Hippocampal formation (tissue), 2 donors: Measurements from ENCODE around the gene CD96.

Experiments
- DNase-seq, 2 donors: peaks; one replicate each; lab custom pipeline; 2025; lab: John Stamatoyannopoulos, UW

The CD96 gene

DNA sequence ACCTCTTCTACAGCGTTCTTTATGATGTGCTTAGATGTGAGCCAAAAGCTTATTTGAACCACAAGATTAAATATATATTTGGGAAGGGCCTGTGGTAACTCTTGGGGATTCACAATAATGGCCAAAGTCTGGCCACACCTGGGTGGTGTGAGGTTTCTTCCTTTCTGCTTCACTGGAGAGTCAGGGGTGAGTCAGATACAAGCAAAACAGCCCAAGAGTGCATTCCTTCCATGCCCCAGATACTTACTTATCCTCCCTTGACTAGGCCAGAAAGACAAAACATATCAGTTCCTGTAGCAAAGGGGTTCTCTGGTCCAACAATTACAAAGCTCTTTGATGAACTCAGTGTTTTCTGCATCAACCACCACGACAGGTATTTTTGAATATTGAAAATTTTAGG is 52.2 kb downstream of the CD96 start:
- no peak for DNase-seq

DNA sequence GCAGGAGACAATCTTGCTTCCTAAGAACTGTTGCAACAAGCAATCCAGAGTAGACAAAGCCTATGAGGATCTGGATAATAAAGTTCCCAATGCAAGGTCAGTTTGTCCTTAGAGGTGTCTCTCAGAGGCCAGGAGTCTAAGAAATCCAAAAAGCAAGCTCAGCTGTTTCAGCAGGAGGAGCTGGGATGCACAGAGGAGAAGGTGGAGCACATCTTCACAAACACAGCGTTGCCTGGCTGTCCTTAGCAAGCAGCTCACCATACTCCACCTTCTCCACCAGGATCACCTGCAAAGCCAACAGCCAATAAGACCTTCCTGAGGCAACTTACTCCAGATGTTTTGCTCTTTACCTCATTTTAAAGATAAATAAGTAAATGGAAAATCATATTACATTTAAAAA is 52.8 kb downstream of the CD96 start:
- no peak for DNase-seq

DNA sequence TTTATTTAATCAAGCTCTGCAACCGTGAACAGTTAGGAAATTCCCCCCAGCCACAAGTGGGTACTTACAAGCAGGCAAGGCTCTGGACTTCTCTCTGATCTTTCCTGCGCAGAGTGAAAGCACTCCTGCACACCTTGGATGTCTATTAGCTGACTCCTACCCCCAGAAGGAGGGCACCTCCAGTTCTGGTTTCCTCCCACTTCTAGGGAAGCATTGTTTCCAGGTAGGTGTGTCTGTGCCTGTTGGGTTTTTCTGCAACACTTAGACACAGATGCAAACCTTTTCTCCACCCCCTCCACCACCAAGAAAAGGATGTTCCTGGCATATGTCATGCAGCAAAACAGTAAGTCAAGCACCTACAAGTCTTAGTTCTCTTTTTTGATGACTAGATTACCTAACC is 53.2 kb downstream of the CD96 start, which contains the start of gene ZBED2:
Gene ZBED2 (minus strand): TSS at position 115 of the 400 bp plus-strand sequence. CDS start 1,145 bp downstream, outside the sequence.
- DNase-seq: no peak

DNA sequence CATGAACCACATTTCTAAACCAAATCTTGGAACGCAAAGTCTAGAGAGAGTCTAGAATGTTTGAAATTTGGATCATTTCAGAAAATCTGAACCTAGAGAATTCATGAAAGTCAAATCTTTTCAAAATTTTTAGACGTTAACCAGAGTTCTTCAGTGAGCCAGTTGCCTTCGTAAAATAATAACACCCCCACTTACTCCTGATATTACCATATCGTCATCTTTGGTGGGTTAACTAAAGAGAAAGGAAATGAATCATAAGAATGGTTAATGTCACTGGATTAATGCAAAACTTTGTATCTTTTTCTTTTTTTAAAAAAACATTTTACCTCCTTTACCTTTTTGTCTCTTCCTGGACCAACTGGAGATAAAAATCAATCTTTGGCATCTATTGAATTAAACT is 54.3 kb downstream of the CD96 start:
- DNase-seq: no peak

DNA sequence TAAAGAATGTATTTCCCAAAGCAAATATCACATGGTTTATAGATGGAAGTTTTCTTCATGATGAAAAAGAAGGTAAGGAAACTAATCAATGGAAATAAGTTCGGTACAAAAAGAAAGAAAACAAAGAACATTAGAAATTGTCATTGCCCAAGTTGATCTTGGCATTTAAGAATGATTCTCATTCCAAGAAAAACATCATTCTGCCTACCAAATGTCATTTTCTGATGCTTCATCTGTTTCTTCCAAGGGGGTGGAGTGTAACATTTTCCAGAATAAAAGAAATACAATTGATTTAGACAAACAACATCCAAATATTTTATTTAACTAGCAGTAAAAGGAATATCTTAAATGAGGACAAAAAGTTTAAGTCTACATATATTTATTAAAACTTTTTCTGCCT is 56.1 kb downstream of the CD96 start:
- no peak for DNase-seq

DNA sequence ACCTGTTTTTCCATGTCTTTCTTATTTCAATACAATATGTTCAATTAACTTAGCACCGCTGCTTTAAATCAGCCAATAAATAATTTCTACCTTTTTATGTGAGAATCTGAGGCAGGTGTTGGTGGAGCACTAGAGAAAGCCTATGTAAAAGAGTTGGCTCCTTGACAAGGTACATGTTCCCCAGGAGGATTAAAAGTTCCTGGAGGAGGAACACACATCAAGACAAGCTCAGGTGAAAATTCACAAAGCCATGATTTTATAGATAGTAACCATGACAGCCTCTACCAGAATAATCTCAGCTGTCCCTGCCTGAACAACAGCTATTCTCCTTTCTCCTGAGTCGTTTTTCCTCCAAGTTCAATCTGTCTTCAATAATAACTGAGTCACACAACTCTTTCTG is 56.6 kb downstream of the CD96 start:
- no peak for DNase-seq

DNA sequence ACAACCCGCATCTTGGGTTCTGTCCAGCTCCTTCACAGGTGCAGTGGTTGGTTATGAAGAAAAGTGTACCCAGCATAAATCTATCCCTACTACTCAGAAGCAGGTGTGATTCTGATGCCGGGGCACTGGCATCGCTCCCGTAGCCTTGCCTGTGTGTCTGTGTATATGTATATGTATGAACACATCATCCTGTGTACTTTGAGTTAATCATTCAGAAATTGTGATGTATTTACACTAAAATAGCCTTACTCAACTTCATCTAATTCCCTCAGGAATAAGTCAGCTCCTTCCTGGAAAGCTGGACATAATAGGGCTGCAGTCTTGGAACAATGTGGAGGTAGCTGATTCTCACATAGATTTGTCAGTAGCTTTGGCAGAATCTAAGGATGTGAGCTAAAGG is 59.8 kb downstream of the CD96 start:
- DNase-seq: no peak

DNA sequence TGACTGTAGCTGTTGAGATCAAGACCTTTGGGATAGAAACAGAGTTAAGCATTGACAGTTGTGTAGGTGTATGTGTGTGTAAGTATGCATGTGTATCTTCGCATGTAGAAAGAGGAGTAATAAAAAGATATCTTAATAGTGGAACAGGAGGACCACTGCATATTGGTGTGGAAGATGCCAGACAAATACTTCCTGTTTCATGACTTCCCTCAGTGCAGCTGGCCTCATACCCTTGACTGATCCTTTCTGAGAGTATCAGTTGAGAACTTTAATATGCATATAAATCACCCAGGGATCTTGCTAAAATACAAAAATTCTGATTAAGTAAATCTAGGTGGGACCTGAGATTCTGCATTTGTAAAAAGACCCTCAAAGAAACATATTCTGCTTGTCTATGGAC is 61.7 kb downstream of the CD96 start:
- no peak for DNase-seq

DNA sequence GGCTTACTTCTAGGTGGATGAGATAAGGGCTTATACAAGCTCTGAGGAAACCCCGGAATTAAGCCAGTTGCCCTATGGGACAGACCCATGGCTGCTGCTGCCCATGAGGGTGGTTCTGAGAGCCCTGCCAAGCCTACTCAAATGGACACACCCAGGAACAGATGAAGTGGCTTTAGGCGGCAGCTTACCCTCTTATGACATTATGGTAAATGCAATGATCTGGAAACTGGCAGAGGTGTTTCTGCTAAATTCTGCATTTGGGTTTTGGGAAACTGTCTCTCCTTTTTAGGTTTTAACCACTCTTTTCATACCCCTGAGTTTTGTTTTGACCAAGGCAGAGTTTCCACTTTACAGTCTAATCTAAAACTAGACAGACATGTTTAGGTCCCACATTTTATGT is 62.1 kb downstream of the CD96 start:
- no peak for DNase-seq

DNA sequence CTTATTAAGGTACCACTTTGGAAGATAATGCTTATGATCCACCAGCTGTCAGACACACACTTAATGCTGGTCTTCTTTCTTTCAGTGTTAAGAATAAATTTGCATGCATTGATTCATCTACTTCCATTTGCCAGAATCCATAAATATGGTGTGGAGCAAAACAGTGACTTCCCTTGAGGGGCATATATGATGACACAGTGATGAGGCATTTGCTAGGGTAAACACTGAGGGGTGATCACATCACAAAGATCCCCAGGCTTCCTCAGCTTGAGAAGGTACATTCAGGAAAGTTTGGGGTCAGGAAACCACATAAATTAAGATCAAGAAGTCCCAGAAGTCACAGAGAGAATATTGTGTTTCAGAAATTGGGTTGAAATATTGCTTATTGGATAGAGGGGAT is 63.0 kb downstream of the CD96 start:
- DNase-seq: no peak

DNA sequence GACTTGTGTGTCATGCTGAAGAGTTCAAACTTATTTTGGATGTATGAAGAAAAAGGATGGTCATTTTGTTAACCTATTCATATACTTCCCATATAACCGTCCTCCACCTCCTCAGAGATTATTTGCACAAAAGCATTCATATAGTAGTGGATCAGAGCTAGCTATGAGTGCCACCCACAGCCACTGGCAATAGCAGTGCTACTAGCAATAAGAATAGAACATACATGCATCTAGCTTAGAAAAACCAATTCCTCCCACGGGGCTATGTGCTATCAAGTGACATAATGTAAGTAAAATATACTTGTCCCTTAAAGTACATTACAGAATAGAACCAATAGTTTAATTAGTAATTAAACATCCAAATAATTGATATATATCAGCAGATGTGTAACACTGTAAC is 63.5 kb downstream of the CD96 start:
- DNase-seq: no peak

DNA sequence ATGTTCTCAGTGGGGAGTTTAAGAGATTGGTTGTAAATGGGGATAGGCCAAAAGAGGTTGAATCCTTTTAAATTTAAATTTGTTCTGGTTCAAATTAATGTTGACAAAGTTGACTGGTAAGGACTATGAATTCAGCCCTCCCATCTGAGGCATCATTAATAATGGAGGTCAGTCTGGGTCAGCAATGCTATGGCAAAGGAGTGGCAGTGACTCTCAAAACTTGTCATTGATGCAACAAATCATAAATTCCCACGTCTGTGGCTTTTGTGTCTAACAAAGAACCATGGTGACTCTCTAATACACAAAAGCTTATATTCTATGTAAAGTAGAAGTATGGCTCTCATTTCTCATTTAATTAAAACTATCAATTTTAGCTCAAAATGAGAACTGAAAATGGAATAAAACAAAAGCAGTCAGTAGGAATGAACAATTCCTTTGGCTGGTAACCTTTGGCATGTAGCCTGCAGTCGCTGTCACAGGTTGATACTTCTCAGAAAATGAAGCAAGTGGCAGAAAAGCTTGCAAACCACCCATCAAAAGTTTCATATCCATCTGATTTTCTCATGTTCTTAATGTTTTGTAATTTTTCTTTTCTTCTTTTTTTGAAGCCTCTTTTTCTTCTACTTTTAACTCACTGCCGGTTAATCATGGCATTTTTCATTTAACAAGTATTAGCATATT is 65.4 kb downstream of the CD96 start:
- DNase-seq: no peak

DNA sequence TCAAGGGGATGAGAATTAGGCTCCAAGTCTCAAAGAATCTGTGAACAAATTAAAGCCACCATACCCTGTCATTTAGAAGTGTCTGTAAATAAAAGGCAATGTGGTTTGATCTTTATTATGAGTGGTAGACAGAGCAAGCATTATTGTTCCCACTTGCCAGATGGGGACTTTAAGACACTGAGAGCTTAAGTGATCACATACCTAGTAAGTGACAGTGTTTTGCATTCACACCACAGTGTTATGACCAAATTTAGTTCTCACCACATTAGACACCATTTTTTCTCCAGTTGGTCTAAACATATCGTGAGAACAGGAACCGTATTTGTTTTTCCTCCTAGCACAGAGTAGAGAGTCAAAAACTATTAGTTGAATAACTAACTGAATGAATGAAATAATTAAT is 66.4 kb downstream of the CD96 start:
- DNase-seq: no peak

DNA sequence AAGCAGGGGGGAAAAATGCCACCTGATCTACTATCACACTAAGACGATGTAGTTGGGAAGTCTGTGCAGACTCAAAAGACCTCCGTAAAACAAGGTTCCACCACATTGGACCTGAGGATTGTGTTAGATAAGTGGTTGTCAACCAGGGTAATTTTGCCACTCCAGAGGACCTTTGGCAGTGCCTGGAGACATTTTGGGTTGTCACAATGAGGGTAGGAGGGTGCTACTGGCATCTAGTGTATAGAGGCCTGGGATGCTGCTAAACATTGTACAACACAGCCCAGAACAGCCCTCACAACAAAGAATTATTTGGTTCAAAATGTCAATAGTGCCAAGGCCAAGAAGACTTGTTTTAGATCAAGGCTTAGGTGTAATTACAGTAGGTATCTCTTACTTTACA is 67.7 kb downstream of the CD96 start:
- DNase-seq: no peak

DNA sequence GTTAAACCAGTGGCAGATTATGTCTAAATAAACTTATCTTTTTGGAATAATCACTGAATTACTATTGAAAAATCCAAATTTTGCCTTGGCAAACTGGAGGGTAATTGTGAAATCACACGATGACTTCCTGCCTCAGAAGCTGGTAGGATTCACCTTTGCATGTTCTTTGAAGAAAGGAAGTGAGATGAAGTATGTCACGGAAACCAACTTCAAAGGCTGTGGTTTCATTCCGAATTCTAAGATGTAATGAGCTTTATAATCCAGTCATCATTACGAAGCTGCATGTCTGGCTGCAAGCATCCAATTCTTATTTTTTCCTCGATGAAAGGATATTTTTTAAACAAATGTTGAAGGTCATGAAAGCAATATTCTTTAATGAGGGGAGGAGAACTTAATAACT is 68.2 kb downstream of the CD96 start:
- DNase-seq: no peak

DNA sequence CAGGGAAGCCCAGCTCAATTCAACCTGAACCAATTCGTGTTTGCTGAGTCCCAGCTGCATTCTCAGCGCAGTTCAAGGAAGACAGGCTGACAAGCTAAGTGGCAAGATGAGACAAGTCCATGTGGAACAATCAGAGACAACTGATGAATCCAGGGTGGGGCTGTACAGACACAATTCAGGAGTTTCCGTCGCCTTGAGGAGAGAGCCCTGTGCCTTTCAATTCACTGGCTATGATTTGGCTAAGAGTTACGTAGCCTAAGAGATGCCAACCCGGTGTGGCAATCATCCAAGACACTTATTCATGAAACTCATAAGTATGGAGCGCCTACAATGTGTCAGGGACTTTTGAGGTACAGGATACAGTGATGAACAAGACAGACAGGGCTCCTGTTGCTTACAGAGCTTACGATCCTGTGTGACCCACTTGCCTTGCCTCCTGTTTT is 68.6 kb downstream of the CD96 start:
- no peak for DNase-seq

DNA sequence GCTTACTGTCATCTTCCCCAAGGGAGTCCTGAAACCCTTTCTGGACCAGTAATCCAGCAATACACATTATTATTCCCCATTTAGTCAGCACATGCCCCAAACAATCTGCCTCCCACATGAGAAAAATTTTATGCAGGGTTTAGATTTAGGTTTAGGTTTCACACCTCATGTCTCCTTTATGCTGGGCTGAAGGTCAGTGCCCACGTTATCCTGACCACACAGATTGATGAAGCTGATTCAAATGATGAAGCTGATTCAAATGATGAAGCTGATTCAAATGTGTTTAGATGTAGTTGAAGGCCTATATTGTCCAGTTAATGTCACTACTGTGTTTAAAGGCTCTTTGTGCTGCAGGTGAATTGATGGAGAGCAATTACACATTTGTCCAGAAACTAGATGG is 71.3 kb downstream of the CD96 start:
- DNase-seq: no peak

DNA sequence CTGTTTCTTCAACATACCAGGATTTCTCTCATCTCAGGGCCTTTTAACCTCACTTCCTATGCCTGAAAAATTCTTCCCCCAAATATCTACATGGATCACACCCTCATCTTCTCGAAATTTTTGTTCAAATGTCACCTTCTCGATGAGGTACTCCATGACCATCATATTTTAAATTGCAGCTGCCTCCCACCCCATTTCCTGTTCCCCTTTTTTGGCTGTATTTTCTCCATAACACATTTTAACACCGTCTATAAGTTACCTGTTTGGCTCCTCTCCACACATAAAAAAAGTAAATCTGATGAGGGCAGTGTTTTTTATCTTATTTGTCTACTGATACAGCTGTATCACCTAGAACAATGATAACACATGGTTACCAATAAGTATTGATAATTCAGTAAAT is 73.9 kb downstream of the CD96 start:
- no peak for DNase-seq

DNA sequence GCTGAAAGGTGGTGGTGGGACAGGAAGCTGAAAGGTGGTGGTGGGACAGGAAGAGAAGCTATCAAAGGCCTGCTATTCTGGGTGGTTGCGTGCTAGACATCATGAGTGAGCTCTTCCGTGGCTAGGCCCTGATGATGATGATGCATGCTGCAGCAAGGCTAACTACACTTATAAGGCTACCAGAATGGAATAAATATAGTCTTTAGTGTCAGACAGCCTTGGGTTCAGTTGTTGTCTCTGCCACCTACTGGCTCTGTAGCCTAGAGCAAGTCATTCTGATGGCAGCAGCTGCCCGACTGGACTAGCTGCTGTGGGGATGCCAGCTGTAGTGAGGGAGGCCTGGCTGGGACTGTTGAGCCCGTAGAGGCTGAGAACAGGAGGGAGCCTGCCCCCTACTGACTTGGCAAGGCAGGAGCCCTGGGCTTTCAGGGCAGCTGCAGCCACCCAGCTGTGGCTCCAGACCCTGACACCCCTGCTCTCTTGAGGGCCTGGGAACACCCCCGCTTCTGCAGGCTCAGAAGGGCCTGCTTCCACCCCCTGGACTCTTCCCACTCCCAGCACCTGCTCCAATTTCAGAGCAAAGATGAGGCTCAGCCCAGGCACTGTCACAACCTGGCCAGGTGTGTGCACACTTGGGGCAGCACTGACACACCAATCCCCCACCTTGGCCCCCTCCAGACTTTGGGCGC is 74.6 kb downstream of the CD96 start:
- no peak for DNase-seq

DNA sequence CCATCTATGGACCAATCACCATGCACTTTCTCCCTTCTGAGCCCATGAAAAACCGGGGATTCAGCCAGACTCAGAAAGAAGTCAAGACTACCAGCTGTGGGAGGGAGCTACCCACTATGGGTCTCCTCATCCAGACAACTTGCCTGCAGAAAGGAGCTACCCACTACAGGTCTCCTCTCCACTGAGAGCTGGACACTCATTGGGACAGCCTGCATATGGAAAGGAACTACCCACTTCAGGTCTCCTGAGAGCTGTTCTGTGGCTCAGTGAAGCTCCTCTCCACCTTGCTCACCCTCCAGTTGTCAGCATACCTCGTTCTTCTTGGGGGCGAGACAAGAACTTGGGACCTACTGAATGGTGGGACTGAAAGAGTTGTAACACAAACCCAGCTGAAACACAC is 75.4 kb downstream of the CD96 start:
- no peak for DNase-seq

DNA sequence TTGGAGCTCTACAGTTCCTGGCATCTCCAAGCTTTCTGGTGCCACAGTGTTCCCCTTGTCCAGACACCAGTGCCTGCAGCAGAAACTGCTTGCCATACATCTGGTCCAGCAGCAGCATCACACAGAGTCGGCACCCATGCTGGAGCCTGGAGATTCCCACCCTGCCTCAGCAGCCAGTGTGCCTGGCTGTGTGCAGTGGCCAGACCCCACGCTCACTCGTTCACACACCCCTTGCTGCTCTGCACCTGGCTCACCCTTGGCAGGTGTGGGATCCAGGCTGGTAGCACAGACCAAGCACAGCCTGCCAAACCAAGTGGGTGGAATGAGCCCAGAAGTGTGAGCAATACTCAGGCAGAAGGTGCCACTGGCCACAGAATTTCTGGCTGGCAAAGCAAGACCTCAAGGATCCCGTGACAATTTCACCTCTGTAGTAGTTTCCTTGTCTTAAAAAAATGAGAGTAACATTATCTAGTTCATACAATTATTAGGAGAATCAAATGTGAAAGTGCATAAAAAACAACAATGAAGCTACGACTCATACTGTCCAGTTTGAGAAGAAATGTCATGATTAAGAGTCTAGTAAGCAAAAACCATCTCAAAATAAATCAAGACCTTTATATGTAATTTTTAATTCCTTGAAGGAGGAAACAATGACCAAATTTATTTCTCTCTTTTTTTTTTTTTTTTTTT is 76.1 kb downstream of the CD96 start:
- DNase-seq: no peak

DNA sequence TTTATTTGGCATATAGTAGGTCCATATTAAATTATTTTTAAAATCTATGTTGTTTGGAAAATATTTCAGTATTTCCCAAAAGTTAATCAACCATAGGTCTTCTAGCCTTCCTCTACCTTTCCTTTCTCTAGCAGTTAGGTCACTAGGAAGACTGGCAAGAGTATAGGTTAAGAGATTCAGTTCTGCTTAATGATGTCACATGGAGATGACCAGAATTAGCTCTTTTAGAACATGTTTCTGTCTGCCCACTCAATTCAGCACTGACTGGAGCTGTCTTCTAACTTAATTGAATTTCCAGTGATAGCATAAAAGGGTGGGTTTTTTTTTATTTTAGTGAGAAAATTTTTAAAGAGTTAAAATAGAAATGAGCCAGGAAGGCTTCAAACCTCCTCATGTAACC is 76.9 kb downstream of the CD96 start:
- no peak for DNase-seq

DNA sequence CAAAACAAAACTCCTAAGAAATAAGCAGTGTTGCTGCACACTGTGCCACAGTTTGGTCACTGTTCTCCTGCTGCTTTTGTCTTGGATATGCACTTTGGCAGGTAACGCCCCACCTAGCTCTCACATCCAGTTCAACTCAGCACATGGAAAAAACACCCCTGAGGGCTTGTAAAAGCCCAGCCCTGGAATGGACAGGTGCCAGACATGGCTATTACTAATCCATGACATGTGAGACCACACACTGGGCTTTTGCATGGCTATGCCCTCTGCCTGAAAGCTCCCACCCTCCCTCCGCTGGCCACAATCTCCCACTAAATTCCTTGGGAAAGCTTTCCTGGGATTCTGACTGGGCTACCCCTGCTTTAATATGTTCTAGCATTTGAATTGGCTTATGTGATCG is 77.8 kb downstream of the CD96 start:
- DNase-seq: no peak
